OCI-M2 (cell line): ENCODE measurements around the gene HPCAL4.

Experiments used
- DNase-seq: peaks from one replicate; lab custom pipeline; 2025; ENCODE audit not compliant: unreplicated experiment; lab: John Stamatoyannopoulos, UW

Gene HPCAL4

DNA sequence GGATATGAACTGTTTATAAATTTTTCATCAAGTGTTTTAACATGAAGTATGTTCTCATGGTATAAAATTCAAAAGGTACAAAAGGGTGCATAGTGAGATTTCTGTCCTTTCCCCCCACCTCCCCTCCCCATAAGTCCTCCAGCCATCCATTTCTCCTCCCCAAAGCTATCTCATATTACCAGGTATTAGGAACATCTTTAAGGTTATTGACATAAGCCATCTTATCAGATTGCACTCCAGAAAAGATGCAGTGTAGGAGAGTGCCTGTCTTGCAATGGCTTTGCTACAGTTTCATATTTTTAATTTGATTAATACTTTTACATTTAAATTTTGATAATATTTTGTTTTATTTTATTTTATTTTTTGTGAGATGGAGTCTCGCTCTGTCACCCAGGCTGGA is 13.5 kb upstream of the HPCAL4 start:
- DNase-seq = no peak

DNA sequence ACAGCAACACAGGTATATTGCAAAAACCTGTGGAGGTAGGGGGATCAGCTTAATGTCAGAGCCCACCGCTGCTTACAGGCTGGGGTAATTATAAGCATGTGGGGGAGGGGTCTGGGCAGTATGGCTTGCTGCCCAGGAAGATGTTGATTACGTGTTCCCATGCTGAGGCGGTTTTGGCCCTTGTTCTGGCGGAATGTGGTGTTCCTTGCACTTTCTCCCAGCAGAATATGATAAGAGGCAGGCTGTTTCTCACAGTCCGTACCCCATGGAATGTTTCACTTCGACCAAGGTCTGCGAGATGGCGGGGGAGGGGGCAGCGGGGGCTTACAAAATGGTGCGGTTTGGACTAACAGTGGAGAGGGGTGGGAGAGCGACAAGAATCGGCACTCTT is 9.8 kb upstream of the HPCAL4 start:
- no peak for DNase-seq

DNA sequence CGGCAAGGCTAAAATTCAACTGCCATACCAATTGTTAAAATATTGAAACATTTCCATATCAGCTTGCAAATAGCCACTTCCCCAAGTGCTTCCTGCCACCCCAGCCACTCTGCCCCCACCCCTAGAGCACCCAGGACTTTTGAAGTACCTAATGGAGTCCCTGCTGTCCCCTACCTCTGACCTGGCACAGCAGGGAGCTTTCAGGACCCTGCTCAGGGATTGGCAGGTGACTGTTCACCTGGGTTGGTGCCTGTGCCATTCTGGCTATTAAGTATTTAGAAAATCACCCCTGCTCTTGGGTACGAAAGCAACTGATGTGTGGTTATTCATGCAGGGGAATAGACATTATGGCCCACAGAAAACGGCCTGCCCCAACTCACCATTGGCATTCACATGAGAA is 9.1 kb upstream of the HPCAL4 start:
- no peak for DNase-seq

DNA sequence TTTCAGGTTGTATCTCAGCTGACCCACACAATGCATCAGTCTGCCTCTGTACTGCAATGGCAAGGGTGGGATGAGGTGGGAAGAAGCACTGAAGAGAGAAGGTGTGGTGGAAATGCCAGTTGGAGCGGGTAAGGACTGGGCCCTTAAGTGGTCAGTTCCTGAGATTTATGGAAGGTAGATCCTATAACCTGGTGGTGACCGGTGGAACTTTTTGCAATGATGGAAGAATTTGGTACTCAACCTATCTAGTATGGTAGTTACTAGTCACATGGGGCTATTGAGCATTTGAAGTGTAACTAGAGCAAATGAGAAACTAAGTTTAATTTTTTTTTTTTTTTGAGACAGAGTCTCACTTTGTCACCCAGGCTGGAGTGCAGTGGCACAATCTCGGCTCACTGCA is 8.2 kb upstream of the HPCAL4 start:
- no peak for DNase-seq

DNA sequence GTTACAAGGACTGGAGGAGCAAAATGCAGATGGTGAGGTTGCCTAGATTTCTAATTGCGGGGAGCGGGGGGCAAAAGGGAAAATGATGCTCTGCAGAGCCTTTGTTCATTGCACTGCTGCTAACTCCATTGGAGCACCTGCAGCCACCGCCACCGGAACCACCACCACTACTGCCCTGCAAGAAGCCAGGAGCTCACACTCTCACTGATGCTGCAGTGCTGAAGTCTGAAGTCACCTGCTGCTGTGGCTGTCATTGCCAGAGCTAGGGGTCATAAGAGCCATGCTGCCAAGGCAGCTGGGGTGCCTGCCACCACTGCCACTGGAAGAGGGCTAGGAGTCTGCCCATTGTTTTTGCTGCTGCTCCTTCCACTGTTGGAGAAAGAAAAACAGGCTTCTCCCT is 7.3 kb upstream of the HPCAL4 start:
- DNase-seq = no peak

DNA sequence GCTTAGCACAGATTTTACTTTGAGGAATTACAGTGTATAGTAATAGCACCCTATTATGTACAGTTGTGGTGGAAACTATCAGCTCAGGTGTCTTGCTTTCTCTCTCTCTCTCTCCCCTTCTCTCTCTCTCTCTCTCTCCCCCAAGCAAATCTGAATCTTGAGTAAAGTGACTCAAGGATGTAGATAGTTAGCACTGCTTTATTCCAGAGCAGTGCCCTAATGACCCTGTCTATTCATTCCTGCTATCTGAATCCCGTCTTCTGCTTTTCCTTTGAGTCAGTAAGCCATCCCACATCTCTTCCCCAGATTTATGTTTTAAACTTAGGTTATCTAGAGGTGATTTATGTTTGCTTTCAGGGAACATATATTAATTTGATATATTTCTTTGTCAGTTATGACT is 5.2 kb upstream of the HPCAL4 start:
- DNase-seq = no peak

DNA sequence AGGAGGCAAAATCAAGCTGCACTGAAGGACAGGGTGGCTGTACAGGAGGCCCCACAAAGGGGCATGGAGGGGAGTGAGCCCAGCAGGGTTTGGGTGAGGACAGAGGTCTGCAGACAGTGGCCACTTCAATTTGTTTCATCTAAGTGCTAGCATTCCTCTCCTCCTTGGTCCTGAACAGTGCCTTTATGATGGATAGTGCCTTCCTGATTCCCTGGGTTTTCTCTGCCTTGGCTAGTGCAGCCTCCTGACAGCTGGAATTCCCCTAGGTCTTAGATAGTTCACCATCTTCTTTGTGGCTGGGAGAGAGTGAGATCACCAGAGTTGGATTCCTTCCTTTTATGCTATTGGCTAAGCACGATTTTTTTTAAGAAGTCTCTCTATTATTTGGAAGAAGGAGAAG is 3.8 kb upstream of the HPCAL4 start:
- no peak for DNase-seq

DNA sequence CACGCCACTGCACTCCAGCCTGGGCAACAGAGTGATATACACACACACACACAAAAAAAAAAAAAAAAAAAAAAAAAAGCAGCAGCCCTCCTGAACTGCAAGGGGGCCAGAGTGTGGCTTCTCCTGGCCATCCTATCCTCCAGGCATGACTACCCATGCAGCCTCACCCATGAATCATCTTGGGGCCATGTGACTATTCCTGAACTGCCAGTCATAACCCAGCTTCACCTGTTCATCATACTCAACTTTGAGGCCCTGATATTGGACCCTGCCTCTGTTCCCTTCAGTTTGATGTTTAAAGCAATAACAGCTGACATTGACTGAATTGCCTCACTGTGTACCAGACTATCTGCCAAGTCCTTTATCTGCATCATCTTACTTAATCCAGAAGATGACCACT is 2.8 kb upstream of the HPCAL4 start:
- no peak for DNase-seq

DNA sequence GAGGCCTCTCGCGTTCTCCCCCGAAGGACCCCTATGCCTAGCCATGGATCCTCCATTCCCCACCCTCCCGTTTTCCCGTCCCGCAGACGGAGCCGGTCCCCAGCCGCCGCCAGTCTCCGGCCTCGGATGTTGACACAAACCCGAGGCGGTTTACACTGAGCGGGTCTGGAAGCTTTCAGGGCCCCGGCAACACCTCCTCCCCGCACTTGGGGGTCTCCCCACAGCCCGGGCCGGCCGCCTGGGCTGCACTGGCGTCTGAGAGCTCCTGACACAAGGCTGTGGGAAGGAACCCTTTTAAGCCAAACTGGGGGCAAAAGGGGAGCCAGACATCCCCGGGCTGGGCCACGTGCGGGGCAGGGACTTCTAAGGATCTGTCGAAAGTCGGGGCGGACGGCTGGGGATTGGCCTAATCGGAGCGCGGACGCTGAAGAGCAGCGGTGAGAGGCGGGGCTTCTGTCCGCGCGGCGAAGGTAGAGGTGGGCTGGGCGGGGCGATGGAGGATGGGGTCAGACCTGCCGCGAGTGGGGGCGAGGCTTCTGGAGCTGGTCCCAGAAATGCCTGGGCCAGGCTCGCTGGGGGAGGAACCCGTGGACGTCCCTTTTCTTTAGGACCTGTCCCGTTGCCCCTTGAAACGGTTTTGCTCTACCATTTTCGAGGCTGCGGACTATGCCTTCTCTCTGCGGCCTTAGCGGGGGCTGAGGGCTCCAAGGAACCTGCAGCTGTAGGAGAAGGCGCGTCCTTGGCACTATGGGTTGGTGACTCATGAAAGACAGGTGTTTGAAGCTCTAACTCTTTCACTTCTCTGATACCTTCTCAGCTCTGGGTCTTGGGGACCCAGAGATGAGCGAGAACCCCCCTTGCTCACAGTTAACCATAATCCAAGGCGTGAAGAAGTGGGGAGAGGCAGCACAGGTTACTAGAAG is 1.2 kb upstream of the HPCAL4 start:
- no peak for DNase-seq

DNA sequence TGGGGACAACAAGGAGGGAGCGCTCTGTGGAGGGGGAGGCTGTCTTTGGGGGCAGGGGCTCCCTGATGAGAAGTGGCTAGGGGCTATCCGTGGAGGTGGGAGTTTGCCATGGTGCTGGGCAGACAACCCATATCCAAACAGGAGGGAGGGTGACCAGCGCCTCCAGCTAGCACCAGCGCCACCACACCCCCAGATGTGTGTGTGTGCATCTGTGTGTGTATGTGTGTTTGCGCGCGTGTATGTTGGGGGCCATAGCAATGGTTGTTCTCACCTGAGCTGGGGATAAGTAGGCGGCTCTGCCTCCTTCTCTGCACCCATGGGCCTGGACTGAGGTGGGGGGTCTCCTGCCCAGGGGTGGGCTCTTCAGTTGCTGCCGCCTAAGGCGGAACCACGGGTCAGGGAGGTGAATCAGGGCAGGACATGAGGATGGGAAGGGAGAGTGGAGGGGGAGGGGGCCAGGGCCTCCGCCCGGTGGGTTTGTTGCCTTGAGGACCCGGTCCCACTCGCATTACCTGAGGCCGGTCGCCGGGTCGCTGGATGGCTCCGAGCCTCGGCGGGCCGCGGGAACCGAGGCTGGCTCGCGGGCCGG is 345 bp downstream of the HPCAL4 start:
- DNase-seq = no peak

DNA sequence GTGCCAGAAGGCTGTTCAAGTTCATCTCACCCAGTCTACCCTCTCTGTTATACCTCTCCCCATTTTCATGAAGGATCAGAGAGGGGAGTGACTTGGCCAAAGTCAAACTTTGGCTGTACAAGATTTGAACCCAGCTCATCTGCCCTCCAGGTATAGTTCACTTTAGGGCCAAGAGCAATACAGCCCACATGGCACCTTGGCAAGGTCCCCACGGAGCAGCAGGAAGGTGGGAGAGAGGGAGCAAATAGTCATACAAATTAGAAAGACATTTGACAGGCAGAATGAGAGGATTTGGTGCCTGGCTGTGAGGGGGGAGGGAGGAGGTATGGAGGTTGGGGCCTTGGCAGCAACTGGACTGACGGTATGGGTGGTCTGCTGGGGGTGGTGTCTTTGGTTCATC is 1.0 kb downstream of the HPCAL4 start:
- no peak for DNase-seq

DNA sequence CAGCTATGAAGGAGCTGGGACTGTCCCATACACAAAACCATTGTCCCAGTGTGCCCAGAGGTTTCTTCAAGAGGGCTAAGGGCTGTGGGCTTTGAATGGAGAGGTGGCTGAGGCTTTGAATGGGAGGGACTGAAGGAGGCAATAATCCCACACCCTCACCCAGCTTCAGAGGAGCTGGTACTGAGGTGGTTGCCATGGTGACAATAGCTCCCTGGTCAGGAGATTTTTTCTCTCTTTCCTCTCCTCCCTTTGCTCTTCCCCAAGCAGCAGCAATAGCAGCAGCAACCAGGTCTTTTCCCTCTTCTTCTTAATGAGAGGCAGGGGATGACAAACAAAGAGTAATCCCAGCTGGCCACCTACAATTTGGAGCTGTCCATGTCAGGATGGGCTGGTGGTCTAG is 1.6 kb downstream of the HPCAL4 start:
- DNase-seq = no peak

DNA sequence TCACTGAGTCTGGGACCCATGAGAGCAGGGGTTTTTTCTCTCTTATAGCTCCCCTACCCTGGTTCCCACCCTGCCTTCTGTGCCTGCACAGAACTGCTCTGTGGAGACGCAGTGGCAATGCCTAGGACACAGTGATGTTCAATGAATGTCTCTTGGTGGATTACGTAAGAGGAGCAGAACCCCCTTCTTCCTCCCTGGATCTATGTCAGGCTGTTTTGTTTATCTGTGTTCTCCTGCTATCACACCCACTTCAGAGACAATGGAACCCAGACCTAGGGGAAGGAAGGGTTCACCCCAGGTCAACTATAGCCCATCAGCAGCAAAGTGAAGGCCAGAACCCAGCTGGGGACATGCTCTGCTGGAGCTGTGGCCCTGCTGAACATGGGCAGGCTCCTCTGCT is 2.0 kb downstream of the HPCAL4 start:
- DNase-seq = no peak

DNA sequence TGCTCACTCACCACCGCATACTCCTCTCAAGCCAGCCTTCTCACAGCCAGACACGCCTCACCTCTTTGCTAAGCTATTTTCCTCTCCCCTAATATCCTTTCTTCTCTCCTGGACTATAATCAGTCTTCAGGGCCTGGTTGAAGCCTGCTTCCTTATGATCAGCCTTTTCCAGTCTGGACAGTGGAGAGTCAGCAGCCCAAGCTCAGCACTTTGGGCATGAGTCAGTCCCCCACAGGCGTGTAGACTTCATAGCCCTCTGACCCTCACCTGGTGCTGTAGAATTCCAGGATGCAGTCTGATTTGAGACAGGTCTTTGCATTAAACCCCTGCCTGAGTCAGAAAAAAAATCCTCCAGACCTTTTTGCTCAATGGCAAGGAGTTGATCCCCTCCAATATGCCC is 2.5 kb downstream of the HPCAL4 start:
- DNase-seq = no peak

DNA sequence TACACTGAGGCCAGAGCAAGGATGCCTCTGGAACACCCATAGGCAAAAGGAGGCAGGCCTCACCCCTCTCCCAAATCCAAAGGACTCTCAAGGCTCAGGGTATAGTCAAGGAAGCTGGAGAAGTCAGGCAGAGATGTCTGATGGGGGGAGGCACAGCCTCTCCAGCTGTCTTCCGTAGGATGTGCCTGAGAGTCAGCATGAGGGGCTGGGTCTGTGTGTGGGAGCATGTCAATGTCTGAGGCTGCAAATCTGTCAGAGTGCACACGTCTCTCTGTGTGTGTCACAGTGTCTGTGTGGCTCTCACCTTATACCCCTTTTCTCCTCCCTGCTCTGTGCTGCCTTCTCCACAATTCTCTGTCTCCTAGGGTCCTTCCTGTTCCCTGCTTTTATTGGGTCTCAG is 4.0 kb downstream of the HPCAL4 start:
- DNase-seq = no peak

DNA sequence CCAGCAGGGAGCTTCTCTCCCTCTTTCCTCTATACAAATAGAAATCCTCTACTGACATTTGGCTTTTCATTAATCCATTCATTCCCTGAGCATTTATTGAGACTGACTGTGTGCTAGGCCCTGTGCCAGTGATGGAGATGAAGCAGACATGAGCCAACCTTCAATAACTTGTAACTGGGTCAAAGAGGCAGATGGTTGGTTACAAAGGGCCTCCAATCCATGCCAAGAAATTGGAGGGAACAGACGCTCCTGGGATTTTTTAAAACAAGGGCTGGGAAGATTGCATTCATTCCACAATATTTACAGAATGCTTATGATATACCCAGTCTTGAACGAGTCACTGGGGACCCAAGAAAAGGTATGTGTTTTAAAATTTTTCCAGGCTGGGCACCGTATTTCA is 6.2 kb downstream of the HPCAL4 start:
- DNase-seq = no peak

DNA sequence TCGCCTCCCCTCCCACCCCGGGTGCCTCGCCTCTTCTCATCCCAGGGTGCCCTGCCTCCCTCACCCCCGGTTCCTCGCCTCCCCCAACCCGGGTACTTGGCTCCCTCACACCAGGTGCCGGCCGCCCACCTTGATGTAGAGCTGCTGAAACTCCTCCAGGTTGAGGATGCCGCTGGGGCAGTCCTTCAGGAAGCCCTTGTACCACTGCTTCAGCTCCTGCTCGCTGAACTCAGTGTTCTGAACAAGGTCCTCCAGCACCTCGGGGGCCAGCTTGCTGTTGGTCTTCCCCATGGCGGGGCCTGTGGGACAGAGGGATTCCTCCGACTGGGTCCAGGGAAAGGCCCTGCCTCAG is 6.9 kb downstream of the HPCAL4 start:
- no peak for DNase-seq

DNA sequence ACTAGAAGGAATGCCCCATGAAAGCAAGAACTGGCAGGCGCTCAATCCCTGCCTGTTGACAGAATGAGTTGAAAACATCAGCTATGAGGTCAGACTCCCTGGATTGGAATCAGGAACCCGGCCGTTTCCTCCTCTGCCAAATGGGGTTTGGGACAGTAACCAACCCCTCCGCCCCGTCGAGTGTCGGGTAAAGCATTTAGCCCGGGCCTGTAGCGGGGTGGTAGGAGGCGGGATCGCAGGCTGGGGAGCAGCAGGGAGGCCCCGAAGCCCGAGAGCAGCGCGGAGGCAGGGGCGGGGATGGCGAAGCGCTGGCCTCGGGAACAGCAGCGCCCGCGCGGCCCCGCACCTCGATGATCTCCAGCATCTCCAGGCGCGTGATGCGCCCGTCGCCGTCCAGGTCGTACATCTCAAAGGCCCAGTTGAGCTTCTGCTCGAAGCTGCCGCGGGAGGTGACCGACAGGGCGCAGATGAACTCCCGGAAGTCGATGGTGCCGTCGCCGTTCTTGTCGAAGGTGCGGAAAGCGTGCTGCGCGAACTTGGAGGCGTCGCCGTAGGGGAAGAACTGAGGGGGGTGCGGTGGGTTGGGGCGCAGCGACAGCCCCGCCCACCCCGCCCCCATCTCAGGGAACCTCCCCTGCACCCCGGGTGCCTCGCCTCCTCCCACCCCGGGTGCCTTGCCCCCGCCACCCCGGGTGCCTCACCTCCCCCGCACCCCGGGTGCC is 7.5 kb downstream of the HPCAL4 start:
- no peak for DNase-seq

DNA sequence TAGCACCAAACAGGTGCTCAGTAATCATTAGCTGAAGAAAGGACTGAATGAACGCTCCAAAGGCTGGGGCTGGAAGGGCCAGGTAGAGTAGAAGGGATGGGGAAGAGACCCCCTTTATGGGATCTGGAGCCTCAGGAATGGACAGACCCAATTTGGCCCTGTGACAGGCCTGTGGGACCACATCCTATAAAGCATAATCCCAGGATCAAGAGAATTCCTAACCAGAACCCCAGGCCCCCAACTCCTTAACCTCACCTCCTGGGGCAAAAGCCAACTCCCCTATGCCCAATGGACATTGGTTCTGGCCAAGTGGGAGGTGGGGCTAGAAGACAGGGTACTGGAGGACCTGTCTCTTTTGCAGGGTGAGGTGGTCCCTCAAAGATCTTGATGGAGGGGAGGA is 9.2 kb downstream of the HPCAL4 start:
- DNase-seq = no peak

DNA sequence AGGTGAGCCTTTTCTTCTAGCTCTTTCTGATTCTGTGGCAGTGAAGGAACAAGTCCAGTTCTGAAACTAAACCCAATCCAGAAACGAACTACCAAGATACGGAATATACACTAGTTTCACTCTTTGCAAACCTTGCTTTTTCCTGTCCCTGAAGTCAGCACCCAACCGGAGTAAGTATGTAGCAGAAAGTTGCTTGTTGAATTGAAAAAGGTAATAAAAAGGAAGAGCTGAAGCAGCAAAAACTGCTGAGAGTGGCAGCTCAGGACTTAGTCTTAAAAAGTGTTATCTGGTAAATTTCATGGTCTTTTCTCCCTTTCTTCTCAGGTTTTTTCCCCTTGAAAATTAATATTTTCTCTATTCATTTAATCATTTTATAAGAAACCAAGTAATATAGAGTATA is 9.9 kb downstream of the HPCAL4 start:
- no peak for DNase-seq

DNA sequence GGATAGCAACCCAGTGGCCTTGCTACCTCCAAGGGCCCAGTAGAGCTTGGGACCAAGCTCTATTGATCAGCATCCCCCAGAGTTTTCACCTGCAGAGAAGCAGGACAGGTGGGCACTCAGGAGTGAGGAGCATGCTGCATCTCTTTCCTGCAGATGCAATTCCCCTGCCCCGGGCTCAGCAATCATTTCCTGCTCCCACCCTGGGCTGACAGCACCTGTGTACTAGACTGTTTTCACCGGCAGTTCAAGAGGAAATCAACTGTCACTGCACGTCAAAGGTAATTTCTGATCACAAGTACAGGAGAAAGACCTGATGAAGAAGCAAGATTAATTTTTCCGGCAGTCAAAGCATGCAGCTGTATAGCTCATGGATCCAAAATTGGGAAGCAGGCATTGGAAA is 10.5 kb downstream of the HPCAL4 start:
- no peak for DNase-seq

DNA sequence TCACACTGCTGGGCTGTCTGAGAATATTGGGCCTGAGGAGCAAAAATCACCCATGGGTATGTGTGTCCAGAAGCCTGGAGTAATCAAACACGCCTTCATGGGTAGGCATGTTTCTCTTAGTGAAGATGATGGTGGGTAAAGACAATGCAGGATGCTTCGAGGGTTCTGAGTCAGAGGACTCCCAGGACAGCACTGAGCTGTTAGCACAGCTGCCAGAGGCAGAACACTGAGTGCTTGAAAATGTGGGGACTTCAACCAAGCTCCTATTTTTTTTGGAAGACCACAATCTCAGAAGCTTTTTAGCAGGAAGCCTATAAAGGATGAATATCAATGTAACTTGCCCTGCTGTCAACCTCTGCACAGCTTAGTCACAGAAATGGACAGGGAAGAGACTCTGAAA is 11.4 kb downstream of the HPCAL4 start:
- no peak for DNase-seq
